HEK293 (cell line): Measurements from ENCODE around the gene FLT3LG.
A peak's percentile ranks its signal among the peaks of the same experiment; 100 is the strongest.

Source experiments
- AEBP2 ChIP-seq: fragments of 450-650 bp; formaldehyde crosslinking; IDR thresholded peaks from 2 replicates; pipeline ENCODE4 v1.5.1; 2016; ENCODE audit warnings: missing biosample characterization, missing genetic modification characterization, borderline replicate concordance
- GLI2 ChIP-seq: fragments of 450-650 bp; formaldehyde crosslinking; IDR thresholded peaks from 2 replicates; pipeline ENCODE4; 2017; ENCODE audit warnings: missing biosample characterization, missing genetic modification characterization, low read depth, borderline replicate concordance
- HOXC10 ChIP-seq: sonication (generic); formaldehyde crosslinking; IDR thresholded peaks from 2 replicates; pipeline ENCODE4 v1.8.1; 2023; ENCODE audit warnings: mild to moderate bottlenecking, missing genetic modification reagents
- KLF1 ChIP-seq: fragments of 450-650 bp; formaldehyde crosslinking; IDR thresholded peaks from 2 replicates; pipeline ENCODE4 v1.5.1; 2016; ENCODE audit warnings: missing biosample characterization, missing genetic modification characterization
- OVOL3 ChIP-seq: fragments of 450-650 bp; formaldehyde crosslinking; IDR thresholded peaks from 2 replicates; pipeline ENCODE4 v1.5.1; 2016; ENCODE audit warnings: missing biosample characterization, missing genetic modification characterization
- ZBTB20 ChIP-seq: fragments of 450-650 bp; formaldehyde crosslinking; IDR thresholded peaks from 2 replicates; pipeline ENCODE4 v1.5.1; 2016; ENCODE audit warnings: missing biosample characterization, missing genetic modification characterization
- ZIC2 ChIP-seq: fragments of 450-650 bp; formaldehyde crosslinking; IDR thresholded peaks from 2 replicates; pipeline ENCODE4 v1.5.1; 2016; ENCODE audit warnings: missing biosample characterization, missing genetic modification characterization
- ZNF174 ChIP-seq: fragments of 450-650 bp; formaldehyde crosslinking; IDR thresholded peaks from 2 replicates; pipeline ENCODE4 v1.5.0; 2017; ENCODE audit warnings: missing biosample characterization, mild to moderate bottlenecking, missing genetic modification characterization
- ZNF24 ChIP-seq: fragments of 450-650 bp; formaldehyde crosslinking; IDR thresholded peaks from 2 replicates; pipeline ENCODE4 v1.5.1; 2016; ENCODE audit warnings: missing biosample characterization, missing genetic modification characterization
- ZNF280D ChIP-seq: fragments of 450-650 bp; formaldehyde crosslinking; IDR thresholded peaks from 2 replicates; pipeline ENCODE4 v1.5.1; 2016; ENCODE audit warnings: missing biosample characterization, missing genetic modification characterization
- ZNF341 ChIP-seq: fragments of 450-650 bp; formaldehyde crosslinking; IDR thresholded peaks from 2 replicates; pipeline ENCODE4; 2016; ENCODE audit warnings: low read depth, missing biosample characterization, missing genetic modification characterization
- ZNF362 ChIP-seq: fragments of 450-650 bp; formaldehyde crosslinking; IDR thresholded peaks from 2 replicates; pipeline ENCODE4 v1.5.1; 2016; ENCODE audit warnings: missing biosample characterization, missing genetic modification characterization
- ZNF37A ChIP-seq: fragments of 450-650 bp; IDR thresholded peaks from 2 replicates; pipeline ENCODE4 v1.5.1; 2018; ENCODE audit warnings: missing biosample characterization, missing genetic modification characterization
- ZNF394 ChIP-seq: fragments of 450-650 bp; formaldehyde crosslinking; IDR thresholded peaks from 2 replicates; pipeline ENCODE4 v1.5.1; 2016; ENCODE audit warnings: missing biosample characterization, missing genetic modification characterization, mild to moderate bottlenecking, moderate library complexity, borderline replicate concordance
- ZNF449 ChIP-seq: fragments of 450-650 bp; formaldehyde crosslinking; IDR thresholded peaks from 2 replicates; pipeline ENCODE4 v1.5.1; 2017; ENCODE audit warnings: missing biosample characterization, mild to moderate bottlenecking, missing genetic modification characterization, moderate library complexity
- ZNF488 ChIP-seq: fragments of 450-650 bp; formaldehyde crosslinking; IDR thresholded peaks from 2 replicates; pipeline ENCODE4 v1.5.1; 2016; ENCODE audit warnings: missing biosample characterization, missing genetic modification characterization
- ZNF513 ChIP-seq: fragments of 450-650 bp; IDR thresholded peaks from 2 replicates; pipeline ENCODE4 v1.5.1; 2018; ENCODE audit warnings: missing biosample characterization, missing genetic modification characterization
- ZNF518A ChIP-seq: fragments of 450-650 bp; formaldehyde crosslinking; conservative IDR thresholded peaks from 2 replicates; pipeline ENCODE4 v1.5.1; 2016; ENCODE audit warnings: low read depth, missing biosample characterization, missing genetic modification characterization
- ZNF701 ChIP-seq: fragments of 450-650 bp; formaldehyde crosslinking; IDR thresholded peaks from 2 replicates; pipeline ENCODE4 v1.5.1; 2016; ENCODE audit warnings: missing biosample characterization, missing genetic modification characterization
- ZNF707 ChIP-seq: fragments of 450-650 bp; formaldehyde crosslinking; IDR thresholded peaks from 2 replicates; pipeline ENCODE4 v1.5.1; 2016; ENCODE audit warnings: missing biosample characterization, missing genetic modification characterization
- ZNF76 ChIP-seq: fragments of 450-650 bp; formaldehyde crosslinking; IDR thresholded peaks from 2 replicates; pipeline ENCODE4; 2016; ENCODE audit warnings: low read depth, missing biosample characterization, missing genetic modification characterization, borderline replicate concordance
- ZNF776 ChIP-seq: fragments of 450-650 bp; formaldehyde crosslinking; IDR thresholded peaks from 2 replicates; pipeline ENCODE4 v1.5.0; 2017; ENCODE audit warnings: missing biosample characterization, missing genetic modification characterization, borderline replicate concordance
- ZNF777 ChIP-seq: fragments of 450-650 bp; formaldehyde crosslinking; IDR thresholded peaks from 2 replicates; pipeline ENCODE4 v1.5.1; 2017; ENCODE audit warnings: missing biosample characterization, missing genetic modification characterization, borderline replicate concordance
- ZNF830 ChIP-seq: fragments of 450-650 bp; IDR thresholded peaks from 2 replicates; pipeline ENCODE4 v1.5.0; 2018; ENCODE audit warnings: missing biosample characterization, missing genetic modification characterization, low read depth, mild to moderate bottlenecking, moderate library complexity
- ZSCAN23 ChIP-seq: fragments of 450-650 bp; formaldehyde crosslinking; IDR thresholded peaks from 2 replicates; pipeline ENCODE4 v1.5.1; 2016; ENCODE audit warnings: missing biosample characterization, missing genetic modification characterization

FLT3LG gene

GRCh38 chr19:49453757-49454240, 20.2 kb upstream of the FLT3LG start (continued):
- TF ChIP-seq GLI2 (no peak), ZNF513 (tag by site-specific recombination) (no peak), ZNF76 (tag by site-specific recombination) (peak; percentile 91), HOXC10 (CRISPR knock-in tag) (no peak), AEBP2 (tag by site-specific recombination) (no peak), ZNF777 (tag by site-specific recombination) (no peak), ZNF701 (tag by site-specific recombination) (no peak), ZNF174 (tag by site-specific recombination) (no peak), ZIC2 (tag by site-specific recombination) (no peak), ZNF394 (peak; percentile 1; the same call in 1 of the 2 replicates), ZBTB20 (tag by site-specific recombination) (peak; percentile 9; the same call in 1 of the 2 replicates), ZNF341 (tag by site-specific recombination) (no peak), ZNF362 (tag by site-specific recombination) (peak; percentile 94), ZNF707 (tag by site-specific recombination) (no peak), ZNF830 (no peak), ZNF518A (tag by site-specific recombination) (no peak), OVOL3 (tag by site-specific recombination) (no peak), ZNF449 (tag by site-specific recombination) (no peak), ZNF488 (tag by site-specific recombination) (no peak), ZNF776 (tag by site-specific recombination) (no peak), ZNF37A (tag by site-specific recombination) (no peak), KLF1 (no peak), ZSCAN23 (no peak), ZNF280D (tag by site-specific recombination) (no peak), ZNF24 (tag by site-specific recombination) (no peak)
